ENCODE results near the gene ULK4.
"Not testable (repeated sequence)": the region's sequence is repeated elsewhere in the genome, so short reads cannot be mapped to it uniquely, and the experiment has no call there.

ULK4 gene

GRCh38 chr3:41872157-41872556 is 89.7 kb downstream of the ULK4 start:
- DNase-seq (ENCODE audit: low read depth), result peak; percentile 5

GRCh38 chr3:41867533-41867932 is 94.4 kb downstream of the ULK4 start:
- DNase-seq (ENCODE audit: low read depth), result no peak

GRCh38 chr3:41866298-41866697 is 95.6 kb downstream of the ULK4 start:
- DNase-seq (ENCODE audit: low read depth), result no peak

- no peak for DNase-seq (ENCODE audit: low read depth)
Observed at GRCh38 chr3:41863024-41863423, 98.9 kb downstream of the ULK4 start.

- not testable (repeated sequence) for DNase-seq (ENCODE audit: low read depth)
Observed at GRCh38 chr3:41860489-41860888, 101.4 kb downstream of the ULK4 start.

- DNase-seq (ENCODE audit: low read depth), result no peak
Observed at GRCh38 chr3:41854956-41855355, 106.9 kb downstream of the ULK4 start.

- DNase-seq (ENCODE audit: low read depth), result no peak
Observed at GRCh38 chr3:41853540-41854196, 108.2 kb downstream of the ULK4 start.

- no peak for DNase-seq (ENCODE audit: low read depth)
Observed at GRCh38 chr3:41848753-41849574, 112.9 kb downstream of the ULK4 start.

- DNase-seq (ENCODE audit: low read depth), result no peak
Observed at GRCh38 chr3:41847679-41848078, 114.2 kb downstream of the ULK4 start.

- no peak for DNase-seq (ENCODE audit: low read depth)
Observed at GRCh38 chr3:41846850-41847249, 115.1 kb downstream of the ULK4 start.

- DNase-seq (ENCODE audit: low read depth), result no peak
Observed at GRCh38 chr3:41845826-41846225, 116.1 kb downstream of the ULK4 start.

GRCh38 chr3:41844256-41844655 is 117.6 kb downstream of the ULK4 start:
- not testable (repeated sequence) for DNase-seq (ENCODE audit: low read depth)

- not testable (repeated sequence) for DNase-seq (ENCODE audit: low read depth)
Observed at GRCh38 chr3:41840936-41841668, 120.8 kb downstream of the ULK4 start.

GRCh38 chr3:41836360-41837134 is 125.4 kb downstream of the ULK4 start:
- DNase-seq (ENCODE audit: low read depth), result no peak

- DNase-seq (ENCODE audit: low read depth), result no peak
Observed at GRCh38 chr3:41833628-41834027, 128.3 kb downstream of the ULK4 start.

- DNase-seq (ENCODE audit: low read depth), result no peak
Observed at GRCh38 chr3:41819236-41819635, 142.7 kb downstream of the ULK4 start.

GRCh38 chr3:41808618-41809017 is 153.3 kb downstream of the ULK4 start:
- DNase-seq (ENCODE audit: low read depth), result no peak

GRCh38 chr3:41808152-41808551 is 153.8 kb downstream of the ULK4 start:
- peak; percentile 79 for DNase-seq (ENCODE audit: low read depth)

- no peak for DNase-seq (ENCODE audit: low read depth)
Observed at GRCh38 chr3:41794748-41795589, 166.9 kb downstream of the ULK4 start.

GRCh38 chr3:41792806-41793205 is 169.1 kb downstream of the ULK4 start:
- no peak for DNase-seq (ENCODE audit: low read depth)

- no peak for DNase-seq (ENCODE audit: low read depth)
Observed at GRCh38 chr3:41769106-41769505, 192.8 kb downstream of the ULK4 start.

All from EH (cell line).